ENCODE data around the gene DOLK. TPM values are rescaled to one million over a fixed set of nuclear protein-coding genes. Genes with fewer than 3 reads are reported as not detected.

DOLK gene
- total and polyA plus RNA-seq, 2 donors (not counting 1 experiment from before 2014, with no cell fraction given): 3.0 to 12.2 TPM

DNA sequence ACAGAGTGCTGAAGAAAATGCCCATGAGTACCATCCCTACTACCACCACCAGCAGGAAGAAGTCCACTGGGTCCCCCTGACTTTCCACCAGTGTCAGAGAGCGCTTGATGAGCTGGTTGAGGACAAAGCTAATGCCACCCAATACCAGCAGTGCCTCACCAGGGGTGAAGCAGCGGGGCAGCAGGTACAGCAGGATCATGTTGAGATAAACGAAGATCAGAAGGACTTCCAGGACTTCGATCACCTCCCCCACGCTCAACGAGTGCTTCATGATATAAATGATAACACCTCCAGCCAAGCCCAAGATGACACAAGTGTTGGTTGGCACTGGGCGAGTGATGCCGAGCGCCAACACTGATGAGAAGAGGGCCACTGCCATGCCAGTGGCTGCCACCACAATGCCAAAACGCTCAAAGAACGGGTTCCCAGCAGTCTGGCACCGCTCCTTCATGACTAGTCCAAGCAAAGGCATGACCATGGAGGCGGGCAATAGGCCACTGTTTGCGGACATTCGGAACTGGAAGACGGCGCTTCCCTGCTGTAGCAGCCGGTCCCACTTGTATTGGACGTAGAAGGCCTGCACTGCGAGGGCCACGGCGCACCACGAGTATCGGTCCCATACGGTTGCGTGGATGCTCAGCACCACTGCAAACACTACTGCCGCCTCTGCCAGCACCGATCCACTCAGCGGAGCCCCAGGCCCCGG is 679 bp downstream of the DOLK start:
- Histone ChIP-seq H3K36me3 (replicated peaks in 1 of 2; ENCODE audit: control extremely low read depth in 1 of 2, control insufficient read depth in 1 of 2, extremely low read depth in 1 of 2, insufficient read depth in 2 of 2, low read length in 1 of 2) (peaks cover 0 to 4% of the 10 kb centered on the region in 2 experiments), H2AFZ (ENCODE audit: insufficient read depth, low read depth, low read length, poor library complexity, severe bottlenecking) (peak overlapping the region; percentile 87), H3K27ac (ENCODE audit: low read length in 2 of 2) (peak overlapping the region; percentile 91 to 96), H4K20me1 (ENCODE audit: control insufficient read depth, insufficient read depth, low read length, poor library complexity, severe bottlenecking) (no peaks in the 10 kb centered on the region), H3K27me3 (replicated peaks in 1 of 4; ENCODE audit: control extremely low read depth in 1 of 4, control insufficient read depth in 3 of 4, insufficient read depth in 4 of 4, low read length in 3 of 4) (no peaks in the 10 kb centered on the region), H3K9me3 (ENCODE audit: control extremely low read depth in 1 of 3, control insufficient read depth in 2 of 3, insufficient read depth in 1 of 3, low read length in 2 of 3) (no peaks in the 10 kb centered on the region), H3K4me3 (ENCODE audit: control extremely low read depth in 1 of 5, extremely low read depth in 1 of 5, insufficient read depth in 1 of 5, low read depth in 2 of 5, low read length in 4 of 5) (peak overlapping the region; percentile 53 to 95 (median 84)), H3K9ac (ENCODE audit: low read length) (peak overlapping the region; percentile 85), H3K4me2 (replicated peaks; ENCODE audit: low read depth, low read length, poor library complexity, severe bottlenecking) (peak overlapping the region; percentile 91), H3K4me1 (ENCODE audit: control insufficient read depth in 2 of 2, insufficient read depth in 2 of 2, low read length in 2 of 2) (peaks cover 15 to 18% of the 10 kb centered on the region in 2 donors), H3K79me2 (ENCODE audit: control insufficient read depth, insufficient read depth, low read length) (peaks cover 44% of the 10 kb centered on the region)
- CTCF ChIA-PET: no interaction called here
- H3K9me3 Mint-ChIP-seq (ENCODE audit: insufficient read depth): no peaks in the 10 kb centered on the region
- H3K4me1 Mint-ChIP-seq: peaks cover 27% of the 10 kb centered on the region
- peak overlapping the region; percentile 97 for H3K4me3 Mint-ChIP-seq
- no peaks in the 10 kb centered on the region for H3K27me3 Mint-ChIP-seq
- POLR2A ChIA-PET: interaction anchor here (0.6 to 1.2 kb wide), 2 partner anchors 10 to 117 kb away, joined by 3 read pairs; partner anchors contain the start of gene SPOUT1
- DNase-seq: no peak
- TF ChIP-seq, protein P1, sequence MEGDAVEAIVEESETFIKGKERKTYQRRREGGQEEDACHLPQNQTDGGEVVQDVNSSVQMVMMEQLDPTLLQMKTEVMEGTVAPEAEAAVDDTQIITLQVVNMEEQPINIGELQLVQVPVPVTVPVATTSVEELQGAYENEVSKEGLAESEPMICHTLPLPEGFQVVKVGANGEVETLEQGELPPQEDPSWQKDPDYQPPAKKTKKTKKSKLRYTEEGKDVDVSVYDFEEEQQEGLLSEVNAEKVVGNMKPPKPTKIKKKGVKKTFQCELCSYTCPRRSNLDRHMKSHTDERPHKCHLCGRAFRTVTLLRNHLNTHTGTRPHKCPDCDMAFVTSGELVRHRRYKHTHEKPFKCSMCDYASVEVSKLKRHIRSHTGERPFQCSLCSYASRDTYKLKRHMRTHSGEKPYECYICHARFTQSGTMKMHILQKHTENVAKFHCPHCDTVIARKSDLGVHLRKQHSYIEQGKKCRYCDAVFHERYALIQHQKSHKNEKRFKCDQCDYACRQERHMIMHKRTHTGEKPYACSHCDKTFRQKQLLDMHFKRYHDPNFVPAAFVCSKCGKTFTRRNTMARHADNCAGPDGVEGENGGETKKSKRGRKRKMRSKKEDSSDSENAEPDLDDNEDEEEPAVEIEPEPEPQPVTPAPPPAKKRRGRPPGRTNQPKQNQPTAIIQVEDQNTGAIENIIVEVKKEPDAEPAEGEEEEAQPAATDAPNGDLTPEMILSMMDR (IDR thresholded peaks at IDR 0.05): no peak
- no peak for TF ChIP-seq EZH2 (IDR thresholded peaks at IDR 0.05; ENCODE audit: borderline replicate concordance, insufficient read depth, low read depth, low read length, poor library complexity, severe bottlenecking)
- intact Hi-C loops (cut with micrococcal nuclease): loop anchor here (1.0 to 10.0 kb wide), 7 partner anchors 64 to 678 kb away; partner anchors contain the start of genes C9orf50, LRRC8A, NTMT1 and SH3GLB2
- ATAC-seq (ENCODE audit: low read depth): no peak
- 36% methylated on average over 29 of the region's 30 CpGs for WGBS (ENCODE audit: insufficient coverage)
- peak overlapping the region; percentile 98 for H3K27ac Mint-ChIP-seq
